HG03432 (cell line): ENCODE measurements around the gene AKAP13.

Experiments used
- ATAC-seq: cut with Tn5 transposase; IDR thresholded peaks from one replicate; pipeline ENCODE4 v1.9.1; 2021; ENCODE audit warnings: mild to moderate bottlenecking, moderate library complexity; ENCODE audit not compliant: unreplicated experiment

AKAP13 gene

DNA sequence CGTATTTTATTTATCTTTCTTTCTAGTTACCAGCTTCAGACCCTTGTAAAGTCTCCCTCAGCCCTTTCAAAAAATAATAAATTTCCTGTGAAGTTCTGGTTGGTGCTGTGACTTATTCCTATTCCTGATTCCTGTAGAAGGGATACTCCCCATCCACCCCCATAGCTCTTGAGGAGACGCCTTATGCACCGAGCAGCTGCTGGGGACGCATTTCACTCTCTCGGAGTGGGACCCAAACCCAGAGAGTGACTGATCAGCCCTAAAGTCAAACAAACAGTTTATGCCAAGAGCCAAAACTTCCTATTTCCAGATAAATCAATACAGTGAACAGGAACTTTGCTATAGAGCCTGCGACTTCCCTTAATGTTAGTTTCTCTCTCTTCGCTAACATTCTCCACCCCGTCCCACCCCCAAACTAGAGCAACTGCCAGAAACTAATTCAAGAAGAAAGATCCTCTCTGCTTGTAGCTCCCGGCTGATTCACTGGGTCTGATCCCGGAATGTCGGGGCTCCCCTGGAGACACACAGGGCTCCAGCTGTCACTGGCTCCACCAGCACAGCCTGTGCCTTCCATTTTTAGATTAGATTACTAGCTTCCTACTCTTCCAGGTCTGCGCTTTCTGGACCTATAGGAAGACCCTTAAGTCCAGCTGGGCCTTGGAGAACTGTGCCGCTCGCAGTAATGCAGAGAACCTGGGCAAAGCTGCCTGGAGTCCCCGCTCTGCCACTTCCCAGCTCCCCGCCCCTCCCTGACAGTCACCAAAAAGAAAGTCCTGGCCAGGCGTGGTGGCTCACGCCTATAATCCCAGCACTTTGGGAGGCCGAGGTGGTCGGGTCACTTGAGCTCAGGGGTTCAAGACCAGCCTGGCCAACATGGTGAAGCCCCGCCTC, 369.1 kb downstream of the AKAP13 start:
- no peak for ATAC-seq

- no peak for ATAC-seq
Measured at GRCh38 chr15:85750319-85751290, 370.2 kb downstream of the AKAP13 start.

GRCh38 chr15:85751291-85752123, 371.1 kb downstream of the AKAP13 start:
- no peak for ATAC-seq

- no peak for ATAC-seq
Measured at GRCh38 chr15:85752124-85752475, 371.7 kb downstream of the AKAP13 start.

- no peak for ATAC-seq
Measured at GRCh38 chr15:85752491-85752961, 372.1 kb downstream of the AKAP13 start.

DNA sequence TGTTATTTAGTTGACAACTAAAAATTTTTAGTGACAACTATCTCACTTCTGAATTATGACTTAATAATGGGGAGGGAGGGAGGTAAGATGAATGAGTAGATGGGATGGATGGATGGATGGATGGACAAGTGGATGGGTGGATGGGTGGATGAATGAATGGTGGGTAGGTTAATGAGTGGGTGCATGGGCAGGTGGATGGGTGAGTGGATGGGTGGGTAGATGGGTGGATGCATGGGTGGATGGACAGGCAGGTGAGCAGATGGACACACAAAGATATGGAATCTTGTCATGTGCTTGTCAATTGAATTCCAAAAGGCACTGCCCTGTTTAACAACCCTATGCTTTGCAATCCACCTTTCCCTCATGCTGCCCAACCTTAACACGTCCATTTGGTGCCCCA, 372.9 kb downstream of the AKAP13 start:
- ATAC-seq = no peak

DNA sequence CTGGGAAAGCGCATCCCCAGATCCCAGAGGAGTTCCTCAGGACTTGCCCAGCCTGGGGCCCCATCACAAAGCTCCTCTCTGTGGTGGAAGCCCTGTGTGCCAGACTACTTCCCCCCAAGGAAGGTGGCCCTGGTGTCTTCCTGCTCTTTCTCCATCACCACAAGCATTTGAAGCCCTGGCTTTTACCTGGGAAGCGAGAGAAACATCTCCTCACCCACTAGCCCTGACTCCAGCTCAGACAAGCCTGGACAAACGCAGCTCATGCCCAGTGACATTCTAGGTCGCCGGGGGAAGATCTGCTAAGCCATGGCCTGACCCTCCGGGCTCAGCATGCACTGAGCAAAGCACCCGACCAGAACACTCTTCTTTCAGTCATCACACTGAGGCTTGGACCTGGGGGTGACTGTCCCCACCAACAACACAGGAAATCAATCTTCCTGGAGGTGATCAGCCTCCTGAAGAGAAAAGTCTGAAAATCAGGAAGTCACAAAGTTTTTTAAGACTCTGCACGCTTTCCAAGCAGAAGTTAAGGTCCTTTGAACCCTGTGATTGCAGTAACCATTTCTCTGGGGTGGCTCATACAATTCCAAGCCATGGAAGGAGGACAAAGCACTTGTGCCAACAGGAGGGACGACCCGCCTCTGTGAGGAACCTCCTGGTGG, 373.5 kb downstream of the AKAP13 start:
- no peak for ATAC-seq

GRCh38 chr15:85754989-85755388, 374.6 kb downstream of the AKAP13 start:
- ATAC-seq = no peak

GRCh38 chr15:85755471-85755870, 375.1 kb downstream of the AKAP13 start:
- ATAC-seq = no peak

- no peak for ATAC-seq
Measured at GRCh38 chr15:85755942-85756341, 375.5 kb downstream of the AKAP13 start.

DNA sequence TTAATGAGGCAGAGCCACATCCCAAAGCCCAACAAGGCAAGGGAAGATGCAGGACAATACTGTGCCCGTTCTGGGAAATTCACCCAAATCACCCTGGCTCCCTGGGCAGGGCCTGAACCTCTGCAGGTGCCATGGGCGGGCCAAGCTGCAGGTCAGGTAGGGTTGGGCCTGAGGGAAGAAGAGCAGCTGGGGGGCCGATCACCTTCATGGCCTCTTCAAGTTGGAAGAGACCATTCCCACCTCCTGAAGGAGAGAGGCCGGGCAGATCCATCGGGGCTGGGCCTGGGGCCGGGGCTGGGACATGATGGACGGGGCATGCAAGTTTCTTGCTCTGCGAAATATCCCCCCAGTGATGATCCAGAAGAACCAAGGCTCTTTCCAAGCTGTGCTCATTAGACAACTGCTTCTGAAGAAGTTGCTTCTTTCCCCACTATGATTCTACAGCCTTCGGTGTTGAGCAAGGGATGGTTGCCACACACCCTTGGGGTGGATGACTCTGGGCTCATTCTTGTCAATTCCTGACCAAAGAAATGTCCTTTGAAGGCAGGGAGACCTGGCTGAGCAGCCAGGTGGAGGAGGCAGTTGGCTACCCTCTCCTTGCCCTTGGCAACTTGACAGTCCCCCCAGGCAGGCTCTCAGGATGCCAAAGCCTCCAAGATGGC, 376.1 kb downstream of the AKAP13 start:
- ATAC-seq = no peak

DNA sequence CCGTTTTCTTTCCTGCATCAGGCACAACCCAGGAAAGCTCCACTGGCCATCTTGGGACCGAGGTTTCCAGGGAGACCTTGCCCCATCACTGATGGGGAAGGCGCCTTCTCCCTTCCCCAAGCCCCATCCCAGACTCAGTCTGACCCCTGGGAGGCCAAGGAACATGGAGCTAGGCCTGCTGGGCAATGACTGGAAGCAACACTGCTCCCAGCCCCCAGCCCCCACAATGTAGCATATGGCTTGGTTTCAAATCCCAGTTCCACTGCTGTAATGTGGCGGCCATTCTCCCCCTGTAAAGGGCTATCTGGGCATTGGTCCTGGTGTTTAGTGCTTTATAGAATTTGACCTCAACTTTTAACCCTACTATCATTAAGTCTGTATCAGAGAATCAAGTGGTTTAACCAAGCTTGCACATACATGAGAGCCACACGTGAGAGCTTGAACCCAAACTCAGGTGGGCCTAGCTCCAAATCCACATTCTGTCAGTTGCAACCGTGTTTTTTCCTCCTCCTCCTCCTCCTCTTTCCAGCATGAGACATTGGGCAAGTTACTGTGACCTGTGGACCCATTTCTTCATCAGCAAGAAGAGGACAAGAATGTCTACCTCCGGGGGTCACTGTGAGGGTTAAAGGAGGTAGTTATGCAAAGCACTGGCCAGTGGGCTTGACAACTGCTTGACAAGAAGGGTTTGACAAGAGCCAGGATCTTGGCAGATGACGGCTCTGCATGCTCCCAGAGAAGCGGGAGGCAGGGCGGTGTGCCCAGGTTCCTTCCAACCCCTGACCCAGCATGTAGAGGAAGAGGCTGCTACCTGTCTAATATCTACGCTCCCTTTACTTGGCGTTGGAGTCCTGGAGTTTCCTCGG, 376.9 kb downstream of the AKAP13 start:
- no peak for ATAC-seq

DNA sequence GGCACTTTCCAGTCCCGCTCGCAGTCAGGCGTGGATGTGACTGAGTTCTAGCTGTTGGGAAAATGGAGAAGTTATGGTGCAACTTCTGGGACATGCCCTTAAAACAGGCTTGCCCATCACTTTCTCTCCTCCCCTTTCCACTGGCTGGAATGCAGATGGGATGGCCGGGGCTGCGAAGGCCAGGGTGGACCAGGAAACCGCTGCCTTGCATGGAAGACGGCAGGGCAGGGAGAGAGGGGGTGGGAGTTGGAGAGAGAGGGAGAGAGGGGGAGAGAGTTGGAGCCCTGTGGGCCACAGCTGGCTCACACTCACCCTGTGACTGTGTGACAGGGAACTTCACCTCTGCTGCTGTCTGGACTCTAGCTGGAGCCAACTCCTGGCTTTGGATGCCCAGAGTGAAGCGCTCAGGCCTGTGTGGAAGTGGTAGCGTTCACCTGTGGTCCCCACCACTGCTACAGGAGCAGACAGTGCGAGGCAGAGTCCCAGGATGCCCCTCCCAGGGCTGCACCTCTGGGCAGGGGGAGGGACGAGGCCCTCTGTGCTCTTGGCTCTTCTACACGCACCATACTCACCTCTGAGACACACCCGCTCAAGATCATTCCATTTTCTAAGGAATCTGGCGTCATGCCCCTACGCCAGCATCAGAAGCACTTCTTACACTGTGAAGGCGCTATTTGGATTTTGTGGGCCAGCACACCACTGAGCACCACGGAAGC, 377.7 kb downstream of the AKAP13 start:
- ATAC-seq = no peak

GRCh38 chr15:85758655-85758978, 378.2 kb downstream of the AKAP13 start:
- no peak for ATAC-seq

DNA sequence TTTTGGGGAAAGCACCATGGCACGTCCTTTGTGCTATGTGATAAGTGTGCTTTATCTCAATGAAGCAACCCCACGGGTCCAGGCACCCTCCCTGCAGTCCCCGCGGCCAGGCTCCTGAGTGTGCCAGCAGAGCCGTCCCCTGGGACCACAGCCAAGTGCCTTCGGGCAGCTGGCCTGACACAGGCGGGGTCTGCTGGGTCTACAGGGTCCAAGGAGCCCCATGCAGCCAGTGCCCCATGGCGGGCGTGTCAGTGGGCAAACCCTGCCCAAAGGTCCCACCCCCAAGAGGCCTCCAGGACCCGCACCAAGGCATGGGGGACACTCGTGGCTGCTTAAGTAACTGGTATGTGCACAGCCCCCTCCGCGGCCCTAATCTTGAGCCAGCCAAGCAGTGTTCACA, 379.0 kb downstream of the AKAP13 start:
- ATAC-seq = no peak

GRCh38 chr15:85760049-85760448, 379.6 kb downstream of the AKAP13 start:
- no peak for ATAC-seq

DNA sequence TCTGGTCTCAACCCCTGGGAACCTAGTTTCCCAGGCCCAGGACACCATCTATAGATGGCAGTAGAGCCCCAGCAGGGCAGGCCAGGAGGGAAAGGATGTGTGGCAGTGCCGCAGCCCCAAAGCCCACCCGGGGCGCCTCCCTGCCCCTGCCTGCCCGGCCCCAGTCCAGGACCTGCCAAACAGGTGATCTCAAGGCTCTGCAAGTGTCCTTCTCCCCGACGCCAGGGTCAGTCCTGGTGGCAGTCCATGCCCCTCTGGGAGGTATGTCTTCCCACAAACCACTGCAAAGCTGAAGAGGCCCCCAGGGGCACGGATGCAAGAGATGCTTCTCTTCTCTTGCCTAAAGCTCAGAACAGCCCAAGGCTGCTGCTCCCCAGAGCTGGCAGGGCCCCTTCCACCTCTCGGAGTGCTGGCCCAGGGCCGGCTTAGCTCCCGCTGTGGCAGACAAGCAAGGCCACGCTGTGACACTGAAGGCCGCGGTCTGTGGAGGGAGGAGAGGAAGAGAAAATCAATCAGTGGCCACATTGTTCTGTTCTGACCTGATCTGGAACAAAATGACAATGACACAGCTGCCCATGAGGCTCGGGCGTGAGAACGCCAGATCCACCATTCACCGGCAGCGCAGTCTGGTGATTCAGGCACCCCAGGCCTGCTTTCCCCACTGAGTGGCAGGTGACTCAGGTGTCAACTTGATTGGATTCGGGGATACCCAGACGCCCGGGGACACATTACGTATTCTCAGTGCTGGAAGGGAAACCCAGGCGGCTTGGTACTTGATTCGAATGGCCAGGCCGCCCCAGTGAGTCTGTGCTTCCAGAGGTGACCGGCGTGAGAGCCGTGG, 380.3 kb downstream of the AKAP13 start:
- no peak for ATAC-seq
